HEK293T (cell line): ENCODE measurements around the gene HOXB5.

Source experiments
- CTCF ChIA-PET: fragments of 350-600 bp; formaldehyde crosslinking; extraction: SDS; loops from one replicate; lab custom pipeline; 2021; ENCODE audit warnings: antibody characterized with exemption, inconsistent platforms; lab: Yijun Ruan, JAX
- POLR2A ChIA-PET: fragments of 350-600 bp; formaldehyde crosslinking; extraction: SDS; loops from one replicate; lab custom pipeline; 2020; ENCODE audit warnings: antibody characterized with exemption, inconsistent platforms; lab: Yijun Ruan, JAX
- DNase-seq: peaks from one replicate; pipeline ENCODE4 v3.0.0; 2012; ENCODE audit warnings: mixed read lengths; ENCODE audit errors: extremely low spot score
- ARNT ChIP-seq: fragments of 450-650 bp; IDR thresholded peaks from 2 replicates; pipeline ENCODE4 v1.6.1; 2017; ENCODE audit warnings: mild to moderate bottlenecking
- BHLHE40 ChIP-seq: fragments of 450-650 bp; IDR thresholded peaks from 2 replicates; pipeline ENCODE4 v1.6.1; 2016; ENCODE audit warnings: mild to moderate bottlenecking, moderate library complexity, borderline replicate concordance
- CTBP1 ChIP-seq: fragments of 450-650 bp; IDR thresholded peaks from 2 replicates; pipeline ENCODE4 v1.6.1; 2016; ENCODE audit warnings: borderline replicate concordance
- ELF4 ChIP-seq: fragments of 450-650 bp; IDR thresholded peaks from 2 replicates; pipeline ENCODE4 v1.6.1; 2017; ENCODE audit warnings: antibody characterized with exemption
- FOXA1 ChIP-seq: fragments of 450-650 bp; IDR thresholded peaks from 2 replicates; pipeline ENCODE4 v1.6.1; 2016; ENCODE audit warnings: mild to moderate bottlenecking
- FOXK2 ChIP-seq: fragments of 450-650 bp; IDR thresholded peaks from 2 replicates; pipeline ENCODE4 v1.6.1; 2016; ENCODE audit warnings: mild to moderate bottlenecking
- FOXM1 ChIP-seq: fragments of 450-650 bp; IDR thresholded peaks from 2 replicates; pipeline ENCODE4 v1.6.1; 2017; ENCODE audit warnings: mild to moderate bottlenecking, borderline replicate concordance
- HDGF ChIP-seq: fragments of 450-650 bp; IDR thresholded peaks from 2 replicates; pipeline ENCODE4 v1.6.1; 2017; ENCODE audit warnings: antibody characterized with exemption, borderline replicate concordance
- L3MBTL2 ChIP-seq: fragments of 450-650 bp; conservative IDR thresholded peaks from 2 replicates; pipeline ENCODE4 v1.6.1; 2016; ENCODE audit warnings: mild to moderate bottlenecking
- LEF1 ChIP-seq: fragments of 450-650 bp; IDR thresholded peaks from 2 replicates; pipeline ENCODE4 v1.6.1; 2017; ENCODE audit warnings: mild to moderate bottlenecking, borderline replicate concordance
- NFRKB ChIP-seq: fragments of 450-650 bp; IDR thresholded peaks from 2 replicates; pipeline ENCODE4 v1.6.1; 2016; ENCODE audit warnings: mild to moderate bottlenecking, moderate library complexity
- SP1 ChIP-seq: fragments of 450-650 bp; IDR thresholded peaks from 2 replicates; pipeline ENCODE4 v1.6.1; 2017
- SUZ12 ChIP-seq: fragments of 450-650 bp; IDR thresholded peaks from 2 replicates; pipeline ENCODE4 v1.6.1; 2016; ENCODE audit warnings: mild to moderate bottlenecking
- TARDBP ChIP-seq: fragments of 450-650 bp; IDR thresholded peaks from 2 replicates; pipeline ENCODE4 v1.6.1; 2016
- ZNF384 ChIP-seq: fragments of 450-650 bp; IDR thresholded peaks from 2 replicates; pipeline ENCODE4 v1.6.1; 2016
- TF ChIP-seq, protein P1 (sequence below): fragments of 450-650 bp; IDR thresholded peaks from 2 replicates; pipeline ENCODE4 v1.6.1; 2016

HOXB5 gene

DNA sequence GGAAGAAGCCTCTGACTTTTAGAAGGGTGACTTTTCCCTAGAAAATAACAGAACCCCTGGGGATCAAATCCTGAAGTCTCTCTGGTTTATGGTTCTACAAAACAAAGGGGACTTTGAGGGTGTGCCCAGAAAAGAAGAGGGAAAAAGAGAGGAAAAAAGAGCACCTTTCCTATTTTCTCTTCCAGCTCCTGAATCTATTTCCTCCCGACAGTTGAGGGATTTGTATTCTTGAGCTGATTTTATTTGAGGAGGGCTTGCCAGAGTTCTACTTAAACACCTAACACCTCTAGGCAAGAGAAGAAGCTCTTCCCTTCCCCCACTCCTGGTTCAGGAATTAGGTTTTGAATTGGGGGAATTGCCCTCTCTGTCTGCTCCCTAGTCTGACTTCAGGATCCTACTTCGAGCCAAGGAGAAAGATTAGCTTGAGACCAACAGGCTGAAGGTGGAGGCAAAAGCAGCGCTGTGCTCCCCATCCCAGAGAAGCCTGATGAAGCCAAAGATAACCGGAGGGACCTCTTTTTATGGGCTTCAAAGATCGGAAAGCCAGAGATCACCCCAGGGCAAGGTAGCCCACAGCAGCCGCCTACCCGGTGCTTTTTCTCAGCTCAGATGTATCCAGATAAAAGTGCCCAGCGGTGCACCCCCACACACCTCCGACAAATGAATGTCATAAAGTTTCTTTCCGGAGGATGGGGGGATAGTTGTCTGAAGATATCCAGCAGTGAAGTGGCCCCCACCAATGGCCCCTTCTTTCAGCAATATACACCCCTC, 4.3 kb downstream of the HOXB5 start:
- no peak for DNase-seq
- POLR2A ChIA-PET, result interaction anchor here (0.7 to 5.9 kb wide), 13 partner anchors 9 to 335 kb away, joined by 3 to 25 read pairs (median 7); partner anchors contain the start of genes HOXB4 and HOXB7
- CTCF ChIA-PET, result interaction anchor here (0.5 to 1.8 kb wide), 5 partner anchors 10 to 328 kb away, joined by 3 to 5 read pairs (median 4); no protein-coding TSS in a partner anchor

DNA sequence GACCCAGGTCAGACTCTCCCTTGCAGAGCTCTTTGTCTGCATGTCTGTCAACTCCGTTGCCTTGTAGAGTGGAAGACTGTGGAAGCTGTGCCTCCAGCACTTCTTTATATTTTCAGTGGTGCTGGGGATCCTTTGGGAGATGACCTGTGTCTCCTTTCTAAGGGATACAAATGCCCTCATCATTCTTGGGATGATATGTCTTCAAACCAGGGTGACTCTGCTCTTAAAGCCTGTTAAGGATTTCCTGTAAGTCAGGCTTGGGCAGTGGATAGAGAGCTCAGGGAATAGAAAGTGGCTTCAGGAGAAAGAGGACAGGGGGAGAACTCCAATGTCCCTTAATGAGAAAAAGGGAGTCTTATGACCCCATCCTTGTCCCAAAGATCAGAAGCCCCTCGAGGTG, 5.1 kb downstream of the HOXB5 start:
- ChIA-PET POLR2A (interaction anchor here (1.0 to 5.9 kb wide), 13 partner anchors 10 to 253 kb away, joined by 3 to 25 read pairs (median 7); partner anchors contain the start of genes HOXB4 and HOXB7), CTCF (interaction anchor here (0.5 to 2.2 kb wide), 8 partner anchors 11 to 328 kb away, joined by 3 to 9 read pairs (median 4); no protein-coding TSS in a partner anchor)
- TF ChIP-seq LEF1, result no peak
- no peak for TF ChIP-seq SUZ12
- no peak for TF ChIP-seq FOXK2
- TF ChIP-seq, protein P1, sequence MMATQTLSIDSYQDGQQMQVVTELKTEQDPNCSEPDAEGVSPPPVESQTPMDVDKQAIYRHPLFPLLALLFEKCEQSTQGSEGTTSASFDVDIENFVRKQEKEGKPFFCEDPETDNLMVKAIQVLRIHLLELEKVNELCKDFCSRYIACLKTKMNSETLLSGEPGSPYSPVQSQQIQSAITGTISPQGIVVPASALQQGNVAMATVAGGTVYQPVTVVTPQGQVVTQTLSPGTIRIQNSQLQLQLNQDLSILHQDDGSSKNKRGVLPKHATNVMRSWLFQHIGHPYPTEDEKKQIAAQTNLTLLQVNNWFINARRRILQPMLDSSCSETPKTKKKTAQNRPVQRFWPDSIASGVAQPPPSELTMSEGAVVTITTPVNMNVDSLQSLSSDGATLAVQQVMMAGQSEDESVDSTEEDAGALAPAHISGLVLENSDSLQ, result no peak
- TF ChIP-seq FOXM1, result no peak
- no peak for TF ChIP-seq NFRKB
- TF ChIP-seq FOXA1, result no peak
- TF ChIP-seq L3MBTL2, result no peak
- TF ChIP-seq ELF4, result no peak
- no peak for TF ChIP-seq CTBP1
- no peak for TF ChIP-seq SP1
- TF ChIP-seq ZNF384, result no peak
- no peak for TF ChIP-seq TARDBP
- TF ChIP-seq BHLHE40, result no peak
- no peak for TF ChIP-seq HDGF
- TF ChIP-seq ARNT, result no peak
- DNase-seq, result no peak

More for the DNA sequence above, 4.3 kb downstream of the HOXB5 start:
- TF ChIP-seq, protein P1, result no peak
- no peak for TF ChIP-seq CTBP1
- TF ChIP-seq TARDBP, result no peak
- no peak for TF ChIP-seq ZNF384
- no peak for TF ChIP-seq LEF1
- TF ChIP-seq BHLHE40, result no peak
- TF ChIP-seq ARNT, result no peak
- TF ChIP-seq SP1, result no peak
- TF ChIP-seq ELF4, result no peak
- no peak for TF ChIP-seq SUZ12
- TF ChIP-seq L3MBTL2, result no peak
- no peak for TF ChIP-seq FOXM1
- TF ChIP-seq FOXK2, result no peak
- no peak for TF ChIP-seq HDGF
- no peak for TF ChIP-seq NFRKB
- TF ChIP-seq FOXA1, result no peak

DNA sequence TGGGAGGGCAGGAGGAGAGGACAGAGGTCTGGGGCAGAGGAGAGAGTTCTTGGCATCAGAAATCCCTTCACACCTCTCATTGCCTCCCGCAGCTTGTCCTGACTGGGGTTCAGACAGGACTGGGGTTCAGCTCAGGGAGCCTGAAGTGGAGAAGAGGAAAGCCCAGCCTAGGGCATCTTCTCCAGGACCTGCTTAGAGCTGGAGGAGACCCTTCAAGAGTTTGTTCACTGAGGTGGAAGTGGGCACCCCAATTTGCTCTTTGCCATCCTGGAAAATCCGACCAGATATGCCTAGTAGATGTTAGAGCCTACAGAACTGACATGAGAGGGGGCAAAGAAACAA, 5.5 kb downstream of the HOXB5 start:
- TF ChIP-seq SUZ12, result no peak
- no peak for TF ChIP-seq ZNF384
- TF ChIP-seq FOXK2, result no peak
- TF ChIP-seq SP1, result no peak
- no peak for TF ChIP-seq ELF4
- TF ChIP-seq NFRKB, result no peak
- POLR2A ChIA-PET, result interaction anchor here (0.8 to 5.9 kb wide), 16 partner anchors 10 to 251 kb away, joined by 3 to 25 read pairs (median 6); partner anchors contain the start of genes HOXB4 and HOXB7
- CTCF ChIA-PET, result interaction anchor here (0.6 to 2.2 kb wide), 16 partner anchors 13 to 326 kb away, joined by 3 to 9 read pairs (median 4); partner anchors contain the start of gene HOXB8
- no peak for DNase-seq

DNA sequence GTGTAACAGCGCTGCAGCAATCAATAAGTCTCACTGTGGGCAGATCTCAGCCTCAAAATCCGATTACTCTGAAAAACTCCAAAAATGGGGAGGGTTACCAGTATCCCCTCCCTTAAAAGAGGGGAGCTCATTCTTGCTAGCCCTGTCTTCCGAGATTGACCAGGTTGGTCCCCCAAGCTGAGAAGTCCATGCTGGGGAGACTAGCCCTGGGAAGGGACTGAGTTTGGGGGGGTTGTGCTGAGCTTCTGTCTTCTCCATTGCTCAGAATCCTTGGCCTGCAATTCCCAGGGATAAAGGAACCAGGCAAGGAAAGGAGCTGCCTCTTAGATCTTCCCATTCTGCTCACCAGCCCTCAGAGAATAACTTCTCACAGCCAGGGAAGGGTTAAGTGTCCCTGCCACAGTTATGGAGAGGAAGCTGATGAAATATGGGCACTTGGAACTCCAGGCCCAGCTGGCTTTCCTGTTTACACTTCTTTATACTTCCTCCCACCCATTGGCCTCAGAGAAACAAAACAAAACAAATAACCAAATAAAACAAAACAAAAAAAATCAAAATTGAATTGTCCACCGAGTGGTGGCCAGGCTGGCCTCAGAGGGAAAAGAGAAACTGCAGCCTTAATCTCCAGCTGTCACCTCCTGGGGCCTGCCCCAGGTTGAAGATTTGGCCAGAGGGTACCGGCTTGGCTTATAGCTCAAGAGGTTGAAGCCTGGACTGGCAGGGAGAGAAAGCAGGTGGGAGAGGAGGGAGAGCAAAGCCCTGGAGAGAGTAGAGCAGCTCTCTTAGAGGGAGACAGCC, 6.1 kb downstream of the HOXB5 start:
- DNase-seq, result no peak
- CTCF ChIA-PET, result interaction anchor here (0.6 to 2.2 kb wide), 17 partner anchors 13 to 440 kb away, joined by 3 to 9 read pairs (median 4); partner anchors contain the start of gene HOXB8
- TF ChIP-seq ELF4 (no peak), FOXM1 (no peak), ZNF384 (no peak), NFRKB (no peak), TARDBP (no peak), BHLHE40 (no peak), CTBP1 (peak; percentile 59; the same call in 1 of the 2 replicates), SUZ12 (no peak)
- TF ChIP-seq, protein P1, result peak; percentile 96
- POLR2A ChIA-PET, result interaction anchor here (0.7 to 5.9 kb wide), 15 partner anchors 10 to 251 kb away, joined by 3 to 25 read pairs (median 5); partner anchors contain the start of genes HOXB4 and HOXB7
